ENCODE data around the gene DENND1A. TPM values are rescaled to one million over a fixed set of nuclear protein-coding genes. Genes with fewer than 3 reads are reported as not detected.

Gene DENND1A
- total and polyA plus RNA-seq, 4 donors: 7.9 to 22.0 (median 13.9) TPM

- Histone ChIP-seq H3K36me3 (ENCODE audit: control insufficient read depth in 4 of 4, insufficient read depth in 3 of 4, low read depth in 1 of 4, low read length in 3 of 4) (peaks cover 0 to 3% (median 3%) of the 10 kb centered on the region in 4 donors), H3K27ac (ENCODE audit: low read depth in 1 of 2, low read length in 2 of 2) (no peak overlapping the region)
These were observed 483.8 kb downstream of the DENND1A start for GRCh38 chr9:123445981-123446610.

GRCh38 chr9:123445116-123445515 lies 484.8 kb downstream of the DENND1A start:
- no peak for DNase-seq (ENCODE audit: low spot score)
- Histone ChIP-seq H3K9me3 (ENCODE audit: control insufficient read depth in 4 of 4, low read length in 3 of 4) (no peaks in the 10 kb centered on the region), H3K4me3 (ENCODE audit: low read depth in 1 of 3, low read length in 3 of 3) (no peak overlapping the region), H3K9ac (ENCODE audit: low read depth in 1 of 2, low read length in 2 of 2) (no peak overlapping the region), H3K36me3 (ENCODE audit: control insufficient read depth in 4 of 4, insufficient read depth in 3 of 4, low read depth in 1 of 4, low read length in 3 of 4) (peaks cover 0 to 3% (median 3%) of the 10 kb centered on the region in 4 donors), H3K27ac (ENCODE audit: low read depth in 1 of 2, low read length in 2 of 2) (no peak overlapping the region), H3K27me3 (ENCODE audit: control insufficient read depth in 4 of 4, insufficient read depth in 4 of 4, low read length in 3 of 4) (no peaks in the 10 kb centered on the region), H3K4me1 (ENCODE audit: control insufficient read depth in 4 of 4, insufficient read depth in 4 of 4, low read length in 3 of 4) (peaks cover 0 to 2% (median under 1%) of the 10 kb centered on the region in 4 donors)
- over 99% methylated on average over 7 of the region's 7 CpGs for WGBS
- TF ChIP-seq ATF3 (IDR thresholded peaks at IDR 0.05) (no peak), MAX (IDR thresholded peaks at IDR 0.05) (no peak), SP1 (IDR thresholded peaks at IDR 0.05) (no peak), RXRA (IDR thresholded peaks at IDR 0.05) (no peak), FOXA1 (IDR thresholded peaks at IDR 0.05) (no peak), HNF4G (IDR thresholded peaks at IDR 0.05) (no peak), TAF1 (conservative IDR thresholded peaks at IDR 0.05) (no peak), NR2F2 (IDR thresholded peaks at IDR 0.05) (no peak), FOXA2 (IDR thresholded peaks at IDR 0.05) (no peak), CTCF (IDR thresholded peaks at IDR 0.05; ENCODE audit: low read depth, low read length, missing input control) (no peak), EGR1 (IDR thresholded peaks at IDR 0.05; ENCODE audit: low read depth in 2 of 2) (no peak), JUND (IDR thresholded peaks at IDR 0.05) (no peak), GABPA (IDR thresholded peaks at IDR 0.05 in 1 of 2, conservative IDR thresholded peaks at IDR 0.05 in 1 of 2) (no peak)

More at GRCh38 chr9:123445981-123446610, 483.8 kb downstream of the DENND1A start:
- Histone ChIP-seq H3K4me1 (ENCODE audit: control insufficient read depth in 4 of 4, insufficient read depth in 4 of 4, low read length in 3 of 4) (peaks cover 3 to 11% (median 4%) of the 10 kb centered on the region in 4 donors), H3K9me3 (ENCODE audit: control insufficient read depth in 4 of 4, low read length in 3 of 4) (no peaks in the 10 kb centered on the region), H3K9ac (ENCODE audit: low read depth in 1 of 2, low read length in 2 of 2) (no peak overlapping the region), H3K4me3 (ENCODE audit: low read depth in 1 of 3, low read length in 3 of 3) (no peak overlapping the region), H3K27me3 (ENCODE audit: control insufficient read depth in 4 of 4, insufficient read depth in 4 of 4, low read length in 3 of 4) (no peaks in the 10 kb centered on the region)
- TF ChIP-seq ZBTB33 (IDR thresholded peaks at IDR 0.05) (no peak), SP1 (IDR thresholded peaks at IDR 0.05) (no peak), YY1 (IDR thresholded peaks at IDR 0.05) (no peak), FOXA2 (IDR thresholded peaks at IDR 0.05) (no peak), RXRA (IDR thresholded peaks at IDR 0.05) (no peak)
- WGBS: 97% methylated on average over 10 of the region's 10 CpGs
- no peak for DNase-seq (ENCODE audit: low spot score)
